Breast epithelium (tissue), 3 donors: ENCODE measurements around the gene RPS16.

Experiments
- POLR2A ChIP-seq: fragments of 450-650 bp; IDR thresholded peaks from one replicate; pipeline ENCODE4 v1.6.1; 2016; ENCODE audit warnings: antibody characterized with exemption, mild to moderate bottlenecking, moderate library complexity
- TF ChIP-seq, protein P1 (sequence below), 3 donors: fragments of 450-650 bp; IDR thresholded peaks; one replicate each; pipeline ENCODE4 v1.5.1; 2016 to 2017; ENCODE audit warnings: antibody characterized with exemption in 3 of 3, mild to moderate bottlenecking in 3 of 3, moderate library complexity in 3 of 3

DNA sequence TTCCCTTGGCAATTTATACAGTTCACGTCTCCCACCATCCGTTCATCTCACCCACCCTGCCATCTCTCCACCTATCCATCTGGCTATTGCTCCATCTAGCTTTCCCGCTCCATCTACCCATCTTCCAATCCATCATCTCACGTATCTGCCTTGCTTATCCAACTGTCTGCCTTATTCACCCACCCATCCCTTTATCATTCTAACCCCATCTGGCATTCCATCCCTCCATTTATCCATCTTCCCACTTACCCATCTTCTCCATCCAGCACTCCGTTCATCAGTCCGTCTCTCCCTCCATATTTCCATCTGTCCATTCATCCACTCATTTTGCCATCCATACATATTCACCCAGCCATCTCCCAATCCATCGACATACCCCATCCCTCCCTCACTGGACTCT lies 10.0 kb downstream of the RPS16 start:
- TF ChIP-seq, protein P1, sequence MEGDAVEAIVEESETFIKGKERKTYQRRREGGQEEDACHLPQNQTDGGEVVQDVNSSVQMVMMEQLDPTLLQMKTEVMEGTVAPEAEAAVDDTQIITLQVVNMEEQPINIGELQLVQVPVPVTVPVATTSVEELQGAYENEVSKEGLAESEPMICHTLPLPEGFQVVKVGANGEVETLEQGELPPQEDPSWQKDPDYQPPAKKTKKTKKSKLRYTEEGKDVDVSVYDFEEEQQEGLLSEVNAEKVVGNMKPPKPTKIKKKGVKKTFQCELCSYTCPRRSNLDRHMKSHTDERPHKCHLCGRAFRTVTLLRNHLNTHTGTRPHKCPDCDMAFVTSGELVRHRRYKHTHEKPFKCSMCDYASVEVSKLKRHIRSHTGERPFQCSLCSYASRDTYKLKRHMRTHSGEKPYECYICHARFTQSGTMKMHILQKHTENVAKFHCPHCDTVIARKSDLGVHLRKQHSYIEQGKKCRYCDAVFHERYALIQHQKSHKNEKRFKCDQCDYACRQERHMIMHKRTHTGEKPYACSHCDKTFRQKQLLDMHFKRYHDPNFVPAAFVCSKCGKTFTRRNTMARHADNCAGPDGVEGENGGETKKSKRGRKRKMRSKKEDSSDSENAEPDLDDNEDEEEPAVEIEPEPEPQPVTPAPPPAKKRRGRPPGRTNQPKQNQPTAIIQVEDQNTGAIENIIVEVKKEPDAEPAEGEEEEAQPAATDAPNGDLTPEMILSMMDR (IDR thresholded peaks at IDR 0.05), result no peak
- no peak for TF ChIP-seq POLR2A
